H1 (cell line): ENCODE measurements around the gene ITSN1. TPM values are rescaled to one million over a fixed set of nuclear protein-coding genes. Genes with fewer than 3 reads are reported as not detected.

Experiments
- CTCF ChIA-PET: fragments of 300-600 bp; sonication (Branson Sonifier 250); formaldehyde crosslinking; loops from one replicate; lab custom pipeline; 2021; ENCODE audit not compliant: partially characterized antibody; lab: Charles Lee
- POLR2A ChIA-PET: fragments of 300-600 bp; sonication (Branson Sonifier 250); formaldehyde crosslinking; loops from one replicate; lab custom pipeline; 2021; ENCODE audit warnings: inconsistent platforms; ENCODE audit not compliant: partially characterized antibody; lab: Charles Lee
- DNase-seq, 2 experiments: peaks; one replicate each; pipeline versions ENCODE4 v3.0.0 to v3.0.0-alpha.2; 2010 to 2022; ENCODE audit warnings: low spot score in 2 of 2, low read depth in 1 of 2, mixed read lengths in 1 of 2
- FAIRE-seq: peaks from 2 replicates; lab custom pipeline; 2011; peaks lifted over from hg19 to GRCh38; lab: Jason Lieb, UNC
- H2AFZ ChIP-seq: 2 replicates; pipeline ENCODE4 v1.8.1; 2012; ENCODE audit warnings: low read length, inconsistent platforms
- H2AK5ac ChIP-seq: 2 replicates; pipeline ENCODE4 v1.6.1; 2013; ENCODE audit warnings: low read depth, low read length
- H2BK120ac ChIP-seq: replicated peaks from 2 replicates; pipeline ENCODE3; 2013; ENCODE audit warnings: low read depth, low read length, inconsistent platforms
- H2BK12ac ChIP-seq: 2 replicates; pipeline ENCODE4 v1.6.1; 2013; ENCODE audit warnings: low read depth, low read length
- H2BK15ac ChIP-seq: 2 replicates; pipeline ENCODE4 v1.6.1; 2013; ENCODE audit warnings: low read length
- H2BK20ac ChIP-seq: 2 replicates; pipeline ENCODE4 v1.6.1; 2013; ENCODE audit warnings: low read length
- H2BK5ac ChIP-seq: 2 replicates; pipeline ENCODE4 v1.6.1; 2013; ENCODE audit warnings: low read depth, low read length
- H3K14ac ChIP-seq: 2 replicates; pipeline ENCODE4 v1.6.1; 2013; ENCODE audit warnings: inconsistent platforms; ENCODE audit not compliant: insufficient read length
- H3K18ac ChIP-seq: 2 replicates; pipeline ENCODE4 v1.6.1; 2013; ENCODE audit warnings: low read length; ENCODE audit errors: extremely low read depth
- H3K23ac ChIP-seq: 2 replicates; pipeline ENCODE4 v1.6.1; 2013; ENCODE audit warnings: inconsistent platforms; ENCODE audit not compliant: insufficient read length
- H3K23me2 ChIP-seq: 2 replicates; pipeline ENCODE4 v1.6.1; 2013; ENCODE audit warnings: low read depth, low read length
- H3K27ac ChIP-seq: 2 replicates; pipeline ENCODE4 v1.6.1; 2011; ENCODE audit warnings: low read depth, low read length, inconsistent platforms
- H3K27me3 ChIP-seq, 4 experiments: replicated peaks in 1 of 4; 1 replicate in 1 of 4; 2 replicates in 3 of 4; pipeline versions ENCODE4 v1.6.1 to v1.8.1; 2011 to 2013; ENCODE audit warnings: low read length in 3 of 4, mild to moderate bottlenecking in 3 of 4, inconsistent platforms in 2 of 4, mixed read lengths in 2 of 4, moderate library complexity in 1 of 4; ENCODE audit not compliant: control insufficient read depth in 3 of 4, insufficient read depth in 3 of 4; ENCODE audit errors: extremely low read depth in 1 of 4
- H3K36me3 ChIP-seq, 4 experiments: 2 replicates each; pipeline versions ENCODE4 v1.6.1 to v1.8.1; 2011 to 2013; ENCODE audit warnings: mild to moderate bottlenecking in 4 of 4, low read length in 3 of 4, moderate library complexity in 2 of 4, control low read depth in 1 of 4, inconsistent platforms in 1 of 4; ENCODE audit not compliant: insufficient read depth in 4 of 4, control insufficient read depth in 2 of 4
- H3K4ac ChIP-seq: replicated peaks from 2 replicates; pipeline ENCODE3; 2013; ENCODE audit warnings: low read length, low read depth, mixed read lengths, inconsistent platforms; ENCODE audit not compliant: insufficient read length
- H3K4me1 ChIP-seq, 4 experiments: replicated peaks in 1 of 4; 1 replicate in 1 of 4; 2 replicates in 3 of 4; pipeline versions ENCODE4 v1.6.1 to v1.8.1; 2011 to 2013; ENCODE audit warnings: low read length in 3 of 4, inconsistent platforms in 2 of 4, mixed read lengths in 1 of 4; ENCODE audit not compliant: insufficient read depth in 4 of 4, control insufficient read depth in 3 of 4
- H3K4me2 ChIP-seq, 2 experiments: 2 replicates each; pipeline versions ENCODE4 v1.6.1 to v1.8.1; 2011 to 2013; ENCODE audit warnings: low read depth in 2 of 2, low read length in 2 of 2, control low read depth in 1 of 2, inconsistent platforms in 1 of 2, mild to moderate bottlenecking in 1 of 2; ENCODE audit not compliant: insufficient read depth in 1 of 2
- H3K4me3 ChIP-seq, 4 experiments: fragments of 200-600, 300-600 bp in 1 of 4; sonication (generic), shearing (Covaris generic), sonication (Bioruptor Twin) in 1 of 4; 2 replicates each; pipeline versions ENCODE4 v1.5.1 to v1.8.1; 2011 to 2016; ENCODE audit warnings: low read length in 4 of 4, low read depth in 3 of 4, control low read depth in 2 of 4, inconsistent platforms in 2 of 4, mild to moderate bottlenecking in 2 of 4, mixed read lengths in 1 of 4, moderate library complexity in 1 of 4; ENCODE audit not compliant: insufficient read depth in 2 of 4; ENCODE audit errors: extremely low read depth in 1 of 4
- H3K56ac ChIP-seq: replicated peaks from 2 replicates; pipeline ENCODE3; 2013; ENCODE audit warnings: low read depth, mild to moderate bottlenecking, mixed read lengths, low read length, inconsistent platforms; ENCODE audit not compliant: insufficient read length
- H3K79me1 ChIP-seq: 2 replicates; pipeline ENCODE4 v1.6.1; 2013; ENCODE audit warnings: low read depth, low read length, control low read depth
- H3K79me2 ChIP-seq, 2 experiments: 2 replicates each; pipeline versions ENCODE4 v1.6.1 to v1.8.1; 2012 to 2013; ENCODE audit warnings: low read length in 2 of 2, mild to moderate bottlenecking in 2 of 2, inconsistent platforms in 1 of 2; ENCODE audit not compliant: insufficient read depth in 2 of 2, control insufficient read depth in 1 of 2
- H3K9ac ChIP-seq, 4 experiments: replicated peaks in 1 of 4; 1 replicate in 1 of 4; 2 replicates in 3 of 4; pipeline versions ENCODE4 v1.6.1 to v1.8.1; 2011 to 2013; ENCODE audit warnings: low read depth in 3 of 4, low read length in 3 of 4, control low read depth in 2 of 4, mild to moderate bottlenecking in 2 of 4, moderate library complexity in 2 of 4, inconsistent platforms in 1 of 4; ENCODE audit errors: extremely low read depth in 1 of 4
- H3K9me3 ChIP-seq, 2 experiments: 2 replicates each; pipeline versions ENCODE4 v1.6.1 to v1.8.1; 2012 to 2013; ENCODE audit warnings: mild to moderate bottlenecking in 2 of 2, moderate library complexity in 2 of 2, control low read depth in 1 of 2, inconsistent platforms in 1 of 2, low read depth in 1 of 2, low read length in 1 of 2, mixed read lengths in 1 of 2; ENCODE audit not compliant: insufficient read depth in 2 of 2
- H4K20me1 ChIP-seq, 2 experiments: replicated peaks in 1 of 2; 2 replicates each; pipeline versions ENCODE3 to v1.8.1; 2011 to 2013; ENCODE audit warnings: inconsistent platforms in 2 of 2, low read length in 2 of 2, mild to moderate bottlenecking in 1 of 2; ENCODE audit not compliant: insufficient read depth in 2 of 2, control insufficient read depth in 1 of 2
- H4K5ac ChIP-seq: 2 replicates; pipeline ENCODE4 v1.6.1; 2013; ENCODE audit warnings: low read length, low read depth, mixed read lengths, inconsistent platforms; ENCODE audit not compliant: insufficient read length
- H4K8ac ChIP-seq: 2 replicates; pipeline ENCODE4 v1.8.0; 2013; ENCODE audit warnings: mild to moderate bottlenecking, moderate library complexity, low read length, inconsistent platforms; ENCODE audit not compliant: insufficient read depth; ENCODE audit errors: extremely low read depth
- H4K91ac ChIP-seq: replicated peaks from 2 replicates; pipeline ENCODE3; 2013; ENCODE audit warnings: low read length, mixed read lengths, inconsistent platforms; ENCODE audit not compliant: insufficient read length
- CBX8 ChIP-seq: fragments of 300-800, 300-1000 bp; sonication (generic); IDR thresholded peaks from 2 replicates; pipeline ENCODE4 v1.7.1; 2016; ENCODE audit warnings: low read depth, low read length, borderline replicate concordance
- EZH2 ChIP-seq: fragments of 200-600 bp; sonication (generic); IDR thresholded peaks from 2 replicates; pipeline ENCODE4 v1.7.1; 2012; ENCODE audit warnings: low read depth, mild to moderate bottlenecking, moderate library complexity, low read length, inconsistent platforms; ENCODE audit not compliant: severe bottlenecking
- GTF2F1 ChIP-seq: IDR thresholded peaks from 2 replicates; pipeline ENCODE4 v1.6.1; 2012; ENCODE audit warnings: low read depth, low read length, improper control_type of control experiment, borderline replicate concordance
- HDAC2 ChIP-seq, 2 experiments: fragments of 300-600 bp in 1 of 2; sonication (generic) in 1 of 2; IDR thresholded peaks; 2 replicates each; pipeline ENCODE4 v1.6.1; 2011 to 2012; ENCODE audit warnings: low read depth in 2 of 2, low read length in 2 of 2, mild to moderate bottlenecking in 2 of 2, moderate library complexity in 2 of 2, borderline replicate concordance in 1 of 2, inconsistent platforms in 1 of 2
- JUN ChIP-seq: IDR thresholded peaks from 2 replicates; pipeline ENCODE4 v1.6.1; 2011; ENCODE audit warnings: low read depth, mild to moderate bottlenecking, improper control_type of control experiment, low read length
- KDM1A ChIP-seq: fragments of 200-600, 300-600 bp; sonication (generic); IDR thresholded peaks from 2 replicates; pipeline ENCODE4 v1.7.1; 2016; ENCODE audit warnings: mild to moderate bottlenecking, low read length, borderline replicate concordance
- WGBS, 2 experiments: shearing (Covaris generic) in 1 of 2; methylation state at CpG; one replicate each; pipeline versions ENCODE4 v1.1.6 to v1.1.7; 2013 to 2015; ENCODE audit warnings: low lambda C conversion rate in 2 of 2, mixed read lengths in 2 of 2, inconsistent platforms in 1 of 2, low coverage in 1 of 2, missing lambda C conversion rate in 1 of 2; ENCODE audit not compliant: insufficient replicate concordance in 2 of 2, insufficient coverage in 1 of 2, insufficient read length in 1 of 2; ENCODE audit errors: extremely low coverage in 1 of 2, missing lambda C conversion rate in 1 of 2; 5-methylcytosine and 5-hydroxymethylcytosine counted together
- polyA plus RNA-seq, 7 experiments: library from polyadenylated mRNA; depleted of rRNA in 3 of 7; stranded (reverse) in 5 of 7; unstranded in 2 of 7; fragments of >200 nt in 5 of 7; fragments of 200-250 nt in 2 of 7; gene quantifications; 1 replicate in 5 of 7; 2 replicates in 1 of 7; 4 replicates in 1 of 7; pipeline versions ENCODE4 v1.2.1 to v1.2.3, GENCODE V29; 2011 to 2013; ENCODE audit warnings: missing spikeins in 2 of 7, mixed read lengths in 2 of 7
- total RNA-seq: library from RNA; stranded (reverse); fragmentation: NEBNext Ultra II Directional; extraction: Animal tissue kit (Norgen Biotek cat#: 25700); gene quantifications from 2 replicates; pipeline ENCODE4 v1.2.1, GENCODE V29; 2021

Gene ITSN1
- total and polyA plus RNA-seq, 2 of the 8 experiments (the other 6 are each of a cell fraction or from before 2014, with no cell fraction given): 60.8 to 78.1 TPM

DNA sequence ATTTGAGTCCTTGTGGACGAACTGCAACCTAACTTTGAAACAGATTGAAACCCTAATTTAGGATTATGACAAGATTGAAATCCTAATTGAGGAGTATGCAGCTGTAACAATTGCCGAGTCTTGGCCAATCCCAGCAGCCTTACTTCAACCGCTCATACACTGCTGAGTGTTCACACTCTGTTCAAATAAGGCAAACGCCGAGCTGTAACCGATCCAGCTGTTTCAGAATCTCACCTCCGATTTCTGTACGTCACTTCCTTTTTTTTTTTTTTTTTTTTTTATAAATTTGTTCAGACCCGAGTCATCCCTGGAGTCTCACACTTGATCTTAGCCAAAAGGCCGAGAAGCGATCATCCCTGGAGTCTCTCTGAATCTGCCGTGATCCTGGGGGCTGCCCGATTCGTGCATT is 295.6 kb downstream of the ITSN1 start:
- Histone ChIP-seq H2BK120ac (no peak overlapping the region), H2BK5ac (no peak overlapping the region), H4K91ac (no peak overlapping the region), H2BK15ac (no peak overlapping the region), H3K18ac (no peak overlapping the region), H4K8ac (no peak overlapping the region), H3K23ac (no peak overlapping the region), H3K9me3 (no peaks in the 10 kb centered on the region), H3K79me1 (peaks cover 7% of the 10 kb centered on the region; the same call in 1 of the 2 replicates), H3K9ac (no peak overlapping the region), H4K5ac (no peak overlapping the region), H3K79me2 (peaks cover 0 to 7% of the 10 kb centered on the region in 2 experiments; a peak in 2 of 4 replicates), H2AK5ac (no peak overlapping the region), H2AFZ (no peak overlapping the region), H3K23me2 (no peaks in the 10 kb centered on the region), H4K20me1 (no peaks in the 10 kb centered on the region), H2BK20ac (no peak overlapping the region), H3K4ac (no peak overlapping the region), H3K4me1 (peaks cover 1 to 7% (median 5%) of the 10 kb centered on the region in 4 experiments; a peak in 2 of 7 replicates), H3K14ac (no peak overlapping the region), H3K27ac (no peak overlapping the region), H3K4me3 (no peak overlapping the region), H3K4me2 (no peak overlapping the region), H3K56ac (no peak overlapping the region), H3K36me3 (peaks cover 0 to 8% (median 0%) of the 10 kb centered on the region in 4 experiments; a peak in 1 of 8 replicates), H2BK12ac (no peak overlapping the region), H3K27me3 (no peaks in the 10 kb centered on the region)
- WGBS, 2 experiments: 94% methylated on average over 13 of the region's 14 CpGs; no CpG with 5 or more reads in 1 of the 2 experiments
- CTCF ChIA-PET: interaction anchor here (0.8 to 2.1 kb wide), 4 partner anchors 9 to 410 kb away, joined by 3 to 6 read pairs (median 4); no protein-coding TSS in a partner anchor
- no peak for TF ChIP-seq KDM1A
- TF ChIP-seq CBX8: no peak
- no peak for TF ChIP-seq JUN
- TF ChIP-seq EZH2: no peak
- no peak for TF ChIP-seq GTF2F1
- TF ChIP-seq HDAC2 (IDR thresholded peaks at IDR 0.05; ENCODE audit: borderline replicate concordance in 1 of 2, low read depth in 2 of 2, low read length in 2 of 2): no peak
- POLR2A ChIA-PET: interaction anchor here (1.2 to 2.8 kb wide), 3 partner anchors 11 to 39 kb away, joined by 3 to 12 read pairs (median 3); no protein-coding TSS in a partner anchor
- FAIRE-seq (no peak), DNase-seq (peak in 1 of 2 experiments; percentile 33)
